CD4-positive, alpha-beta T cell treated with Interleukin-17A for 1 hour (primary cell): ENCODE data around the gene TRIM46.
A peak's percentile ranks its signal among the peaks of the same experiment; 100 is the strongest.
"Not testable (repeated sequence)": the region's sequence is repeated elsewhere in the genome, so short reads cannot be mapped to it uniquely, and the experiment has no call there.

Experiments
- DNase-seq: peaks from one replicate; pipeline ENCODE4 v3.0.0-alpha.2; 2020

The TRIM46 gene

GRCh38 chr1:155208541-155209311 is 35.1 kb downstream of the TRIM46 start, which contains the start of gene MTX1:
Gene MTX1 (plus strand): TSS chr1:155208695. CDS start chr1:155208805, 110 bp downstream.
- DNase-seq: peak; percentile 95

GRCh38 chr1:155209312-155209721 is 35.7 kb downstream of the TRIM46 start:
- DNase-seq: no peak

- DNase-seq: no peak
These were observed 36.9 kb downstream of the TRIM46 start for GRCh38 chr1:155210314-155211104.

GRCh38 chr1:155211381-155212050 is 37.9 kb downstream of the TRIM46 start:
- not testable (repeated sequence) for DNase-seq

- DNase-seq: not testable (repeated sequence)
These were observed 38.4 kb downstream of the TRIM46 start for GRCh38 chr1:155212051-155212440.

GRCh38 chr1:155214702-155215101 is 41.1 kb downstream of the TRIM46 start:
- DNase-seq: peak; percentile 60

- peak; percentile 46 for DNase-seq
These were observed 45.4 kb downstream of the TRIM46 start for GRCh38 chr1:155218854-155219591.

GRCh38 chr1:155219592-155220031 is 46.0 kb downstream of the TRIM46 start:
- DNase-seq: peak; percentile 57

GRCh38 chr1:155220211-155220965 is 46.7 kb downstream of the TRIM46 start:
- not testable (repeated sequence) for DNase-seq

- no peak for DNase-seq
These were observed 49.4 kb downstream of the TRIM46 start for GRCh38 chr1:155223047-155223446.

- not testable (repeated sequence) for DNase-seq
These were observed 51.7 kb downstream of the TRIM46 start for GRCh38 chr1:155225404-155225759.

GRCh38 chr1:155226188-155226909 is 52.7 kb downstream of the TRIM46 start:
- peak; percentile 89 for DNase-seq

- no peak for DNase-seq
These were observed 53.2 kb downstream of the TRIM46 start for GRCh38 chr1:155226910-155227260.

GRCh38 chr1:155227261-155228095 is 53.8 kb downstream of the TRIM46 start:
- DNase-seq: peak; percentile 100

- DNase-seq: no peak
These were observed 54.4 kb downstream of the TRIM46 start for GRCh38 chr1:155228096-155228427.

GRCh38 chr1:155231302-155231701 is 57.7 kb downstream of the TRIM46 start:
- DNase-seq: not testable (repeated sequence)

GRCh38 chr1:155232001-155232978 is 58.6 kb downstream of the TRIM46 start:
- DNase-seq: not testable (repeated sequence)

- DNase-seq: not testable (repeated sequence)
These were observed 59.9 kb downstream of the TRIM46 start for GRCh38 chr1:155233502-155233901.
